Kasumi-1 (cell line): ENCODE measurements around the gene ATL3.
"Not testable (repeated sequence)": the region's sequence is repeated elsewhere in the genome, so short reads cannot be mapped to it uniquely, and the experiment has no call there.

Experiments used
- DNase-seq, 2 experiments: peaks; one replicate each; lab custom pipeline; 2025; lab: John Stamatoyannopoulos, UW

The ATL3 gene

GRCh38 chr11:63621071-63621470, 50.1 kb downstream of the ATL3 start:
- peak; percentile 13 to 31 for DNase-seq

- DNase-seq: no peak
Observed at GRCh38 chr11:63619967-63620366, 51.2 kb downstream of the ATL3 start.

GRCh38 chr11:63617686-63618085, 53.5 kb downstream of the ATL3 start:
- not testable (repeated sequence) for DNase-seq

- DNase-seq: no peak
Observed at GRCh38 chr11:63616953-63617352, 54.2 kb downstream of the ATL3 start.

- no peak for DNase-seq
Observed at GRCh38 chr11:63614136-63614671, 57.0 kb downstream of the ATL3 start, which contains the start of gene PLAAT3. TSS of gene PLAAT3 (minus strand) at chr11:63614433. CDS start at chr11:63614014, 419 bp downstream.

- DNase-seq: no peak
Observed at GRCh38 chr11:63613517-63614135, 57.5 kb downstream of the ATL3 start.

GRCh38 chr11:63612181-63612580, 59.0 kb downstream of the ATL3 start:
- no peak for DNase-seq

- no peak for DNase-seq
Observed at GRCh38 chr11:63611395-63611747, 59.8 kb downstream of the ATL3 start.

GRCh38 chr11:63610604-63611394, 60.4 kb downstream of the ATL3 start:
- DNase-seq: no peak

- no peak for DNase-seq
Observed at GRCh38 chr11:63609971-63610580, 61.1 kb downstream of the ATL3 start.

GRCh38 chr11:63609536-63609935, 61.6 kb downstream of the ATL3 start:
- no peak for DNase-seq

GRCh38 chr11:63608353-63609345, 62.5 kb downstream of the ATL3 start:
- DNase-seq: no peak

- no peak for DNase-seq
Observed at GRCh38 chr11:63603180-63603518, 68.0 kb downstream of the ATL3 start.

GRCh38 chr11:63602290-63603179, 68.6 kb downstream of the ATL3 start:
- DNase-seq: not testable (repeated sequence)

GRCh38 chr11:63599211-63600122, 71.7 kb downstream of the ATL3 start:
- no peak for DNase-seq

- no peak for DNase-seq
Observed at GRCh38 chr11:63598556-63598955, 72.6 kb downstream of the ATL3 start.

GRCh38 chr11:63595296-63595695, 75.9 kb downstream of the ATL3 start:
- DNase-seq: no peak

- peak; percentile 16 to 56 for DNase-seq
Observed at GRCh38 chr11:63592975-63593395, 78.2 kb downstream of the ATL3 start.

GRCh38 chr11:63590024-63590788, 81.0 kb downstream of the ATL3 start:
- no peak for DNase-seq
